H9 (cell line): ENCODE results near the gene TRAPPC2L. TPM values are rescaled to one million over a fixed set of nuclear protein-coding genes. Genes with fewer than 3 reads are reported as not detected.

Experiments
- DNase-seq: peaks from one replicate; pipeline ENCODE4 v3.0.0-alpha.2; 2017
- H2AFZ ChIP-seq: one replicate; pipeline ENCODE4 v1.6.1; 2013; ENCODE audit warnings: mild to moderate bottlenecking, low read length, control low read depth, moderate library complexity
- H2AK5ac ChIP-seq: 2 replicates; pipeline ENCODE4 v1.6.1; 2013; ENCODE audit warnings: low read length, control low read depth, mixed read lengths; ENCODE audit not compliant: insufficient read length
- H2BK120ac ChIP-seq: one replicate; pipeline ENCODE4 v1.6.1; 2013; ENCODE audit warnings: low read depth, mild to moderate bottlenecking, low read length, control low read depth, inconsistent platforms; ENCODE audit not compliant: poor library complexity, severe bottlenecking
- H2BK12ac ChIP-seq: 2 replicates; pipeline ENCODE4 v1.6.1; 2013; ENCODE audit warnings: low read length, control low read depth, mixed read lengths, low read depth; ENCODE audit not compliant: insufficient read length
- H2BK15ac ChIP-seq: 2 replicates; pipeline ENCODE4 v1.6.1; 2013; ENCODE audit warnings: low read depth, low read length, control low read depth
- H2BK20ac ChIP-seq: one replicate; pipeline ENCODE4 v1.6.1; 2013; ENCODE audit warnings: low read depth, mild to moderate bottlenecking, low read length, control low read depth, inconsistent platforms; ENCODE audit not compliant: poor library complexity, severe bottlenecking
- H2BK5ac ChIP-seq: 2 replicates; pipeline ENCODE4 v1.6.1; 2013; ENCODE audit warnings: low read length, control low read depth, mixed read lengths; ENCODE audit not compliant: insufficient read length
- H3K14ac ChIP-seq: 2 replicates; pipeline ENCODE4 v1.6.1; 2013; ENCODE audit warnings: low read length, control low read depth; ENCODE audit not compliant: insufficient read depth
- H3K18ac ChIP-seq: 2 replicates; pipeline ENCODE4 v1.6.1; 2013; ENCODE audit warnings: low read depth, mild to moderate bottlenecking, mixed read lengths, low read length, control low read depth; ENCODE audit not compliant: insufficient read length
- H3K23ac ChIP-seq: 2 replicates; pipeline ENCODE4 v1.6.1; 2013; ENCODE audit warnings: low read length, control low read depth, mixed read lengths, low read depth; ENCODE audit not compliant: insufficient read length
- H3K23me2 ChIP-seq: 2 replicates; pipeline ENCODE4 v1.6.1; 2013; ENCODE audit warnings: low read depth, mild to moderate bottlenecking, mixed read lengths, low read length, control low read depth; ENCODE audit not compliant: insufficient read length, poor library complexity, severe bottlenecking
- H3K27ac ChIP-seq: 2 replicates; pipeline ENCODE4 v1.5.1; 2013; ENCODE audit warnings: low read length, control low read depth, mixed read lengths, low read depth; ENCODE audit not compliant: insufficient read length
- H3K27me3 ChIP-seq: 2 replicates; pipeline ENCODE4 v1.6.1; 2013; ENCODE audit warnings: low read length, control low read depth, inconsistent platforms; ENCODE audit not compliant: insufficient read depth
- H3K4ac ChIP-seq: 2 replicates; pipeline ENCODE4 v1.6.1; 2013; ENCODE audit warnings: low read depth, mild to moderate bottlenecking, control low read depth, inconsistent platforms, low read length, moderate library complexity
- H3K4me1 ChIP-seq: 2 replicates; pipeline ENCODE4 v1.6.1; 2013; ENCODE audit warnings: low read length, control low read depth, inconsistent platforms; ENCODE audit not compliant: insufficient read depth
- H3K4me2 ChIP-seq: 2 replicates; pipeline ENCODE4 v1.6.1; 2013; ENCODE audit warnings: low read length, control low read depth, mixed read lengths; ENCODE audit not compliant: insufficient read length, insufficient read depth
- H3K56ac ChIP-seq: 2 replicates; pipeline ENCODE4 v1.6.1; 2013; ENCODE audit warnings: low read depth, mild to moderate bottlenecking, mixed read lengths, low read length, control low read depth; ENCODE audit not compliant: insufficient read length
- H3K79me1 ChIP-seq: 2 replicates; pipeline ENCODE4 v1.6.1; 2013; ENCODE audit warnings: low read depth, mild to moderate bottlenecking, moderate library complexity, low read length, control low read depth, inconsistent platforms; ENCODE audit not compliant: insufficient read depth, poor library complexity, severe bottlenecking
- H3K79me2 ChIP-seq: 2 replicates; pipeline ENCODE4 v1.6.1; 2013; ENCODE audit warnings: low read length, control low read depth, inconsistent platforms; ENCODE audit not compliant: insufficient read depth
- H3K9ac ChIP-seq: 2 replicates; pipeline ENCODE4 v1.6.1; 2013; ENCODE audit warnings: low read length, control low read depth, mixed read lengths; ENCODE audit not compliant: insufficient read length; ENCODE audit errors: extremely low read depth
- H3K9me3 ChIP-seq: one replicate; pipeline ENCODE4 v1.6.1; 2013; ENCODE audit warnings: low read depth, low read length, inconsistent platforms; ENCODE audit not compliant: control insufficient read depth
- H3T11ph ChIP-seq: one replicate; pipeline ENCODE4 v1.6.1; 2013; ENCODE audit warnings: mild to moderate bottlenecking, low read length, control low read depth, inconsistent platforms
- H4K20me1 ChIP-seq: one replicate; pipeline ENCODE4 v1.6.1; 2013; ENCODE audit not compliant: control insufficient read depth, insufficient read length, insufficient read depth
- H4K5ac ChIP-seq: 2 replicates; pipeline ENCODE4 v1.6.1; 2013; ENCODE audit warnings: low read depth, mild to moderate bottlenecking, mixed read lengths, low read length, control low read depth; ENCODE audit not compliant: insufficient read length
- H4K8ac ChIP-seq: replicated peaks from 2 replicates; pipeline ENCODE4 v1.6.1; 2013; ENCODE audit warnings: low read length, control low read depth, mixed read lengths, low read depth; ENCODE audit not compliant: insufficient read length
- H4K91ac ChIP-seq: 2 replicates; pipeline ENCODE4 v1.6.1; 2013; ENCODE audit warnings: low read depth, mild to moderate bottlenecking, moderate library complexity, mixed read lengths, low read length, control low read depth; ENCODE audit not compliant: insufficient read length
- H3K27ac Mint-ChIP-seq, 3 experiments: 2 replicates in 2 of 3; 3 replicates in 1 of 3; pipeline ENCODE4 v1.8.0; 2020 to 2021; ENCODE audit warnings: mixed read lengths in 3 of 3, mild to moderate bottlenecking in 1 of 3, moderate library complexity in 1 of 3
- H3K27me3 Mint-ChIP-seq: 2 replicates; pipeline ENCODE4 v1.8.0; 2021; ENCODE audit warnings: low read depth, mild to moderate bottlenecking, moderate library complexity, mixed read lengths
- H3K36me3 Mint-ChIP-seq, 3 experiments: 2 replicates in 2 of 3; 3 replicates in 1 of 3; pipeline ENCODE4 v1.8.0; 2020 to 2021; ENCODE audit warnings: low read depth in 3 of 3, mixed read lengths in 3 of 3; ENCODE audit not compliant: insufficient read depth in 1 of 3
- H3K4me1 Mint-ChIP-seq, 2 experiments: 2 replicates each; pipeline ENCODE4 v1.8.0; 2020; ENCODE audit warnings: mixed read lengths in 2 of 2
- H3K4me3 Mint-ChIP-seq, 2 experiments: 2 replicates in 1 of 2; 3 replicates in 1 of 2; pipeline ENCODE4 v1.8.0; 2020 to 2021; ENCODE audit warnings: mild to moderate bottlenecking in 2 of 2, mixed read lengths in 2 of 2, moderate library complexity in 1 of 2
- H3K9me3 Mint-ChIP-seq, 2 experiments: 2 replicates in 1 of 2; 3 replicates in 1 of 2; pipeline ENCODE4 v1.8.0; 2020; ENCODE audit warnings: mild to moderate bottlenecking in 2 of 2, mixed read lengths in 2 of 2, moderate library complexity in 1 of 2
- whole genome bisulfite sequencing: extraction: QIAGEN DNeasy Blood & Tissue Kit; methylation state at CpG from one replicate; pipeline ENCODE4 v1.1.7; 2013; ENCODE audit warnings: missing lambda C conversion rate, low lambda C conversion rate, mixed read lengths; ENCODE audit not compliant: insufficient read length; ENCODE audit errors: extremely low coverage; 5-methylcytosine and 5-hydroxymethylcytosine counted together
- total RNA-seq: library from RNA; stranded (reverse); gene quantifications from 2 replicates; pipeline ENCODE4 v1.2.1, GENCODE V29; 2021
- TF ChIP-seq, protein P1 (sequence below): fragments of 200-600 bp; sonication (generic); conservative IDR thresholded peaks from 3 replicates; pipeline ENCODE4 v1.8.0; 2021; ENCODE audit warnings: antibody characterized with exemption, mild to moderate bottlenecking

Gene TRAPPC2L
- total RNA-seq, 1 experiment from 2014 or later, result 90.3 TPM

GRCh38 chr16:88909431-88910210 is 52.7 kb downstream of the TRAPPC2L start:
- Histone ChIP-seq H4K91ac (no peak overlapping the region), H4K5ac (no peak overlapping the region), H3K4me2 (no peak overlapping the region), H3K56ac (no peak overlapping the region), H3K14ac (no peak overlapping the region; the same call in 1 of the 2 replicates), H3T11ph (no peak overlapping the region), H2BK120ac (no peak overlapping the region), H2BK12ac (no peak overlapping the region), H3K27me3 (no peaks in the 10 kb centered on the region), H3K23me2 (no peaks in the 10 kb centered on the region), H4K8ac (no peak overlapping the region), H3K9ac (no peak overlapping the region), H3K9me3 (no peaks in the 10 kb centered on the region), H2BK15ac (no peak overlapping the region), H3K79me1 (no peaks in the 10 kb centered on the region), H3K79me2 (no peaks in the 10 kb centered on the region), H2AFZ (no peak overlapping the region), H2BK20ac (no peak overlapping the region), H3K4ac (no peak overlapping the region), H2BK5ac (no peak overlapping the region), H4K20me1 (no peaks in the 10 kb centered on the region), H3K23ac (no peak overlapping the region), H3K27ac (no peak overlapping the region), H3K4me1 (no peaks in the 10 kb centered on the region), H2AK5ac (no peak overlapping the region), H3K18ac (no peak overlapping the region)
- TF ChIP-seq, protein P1, sequence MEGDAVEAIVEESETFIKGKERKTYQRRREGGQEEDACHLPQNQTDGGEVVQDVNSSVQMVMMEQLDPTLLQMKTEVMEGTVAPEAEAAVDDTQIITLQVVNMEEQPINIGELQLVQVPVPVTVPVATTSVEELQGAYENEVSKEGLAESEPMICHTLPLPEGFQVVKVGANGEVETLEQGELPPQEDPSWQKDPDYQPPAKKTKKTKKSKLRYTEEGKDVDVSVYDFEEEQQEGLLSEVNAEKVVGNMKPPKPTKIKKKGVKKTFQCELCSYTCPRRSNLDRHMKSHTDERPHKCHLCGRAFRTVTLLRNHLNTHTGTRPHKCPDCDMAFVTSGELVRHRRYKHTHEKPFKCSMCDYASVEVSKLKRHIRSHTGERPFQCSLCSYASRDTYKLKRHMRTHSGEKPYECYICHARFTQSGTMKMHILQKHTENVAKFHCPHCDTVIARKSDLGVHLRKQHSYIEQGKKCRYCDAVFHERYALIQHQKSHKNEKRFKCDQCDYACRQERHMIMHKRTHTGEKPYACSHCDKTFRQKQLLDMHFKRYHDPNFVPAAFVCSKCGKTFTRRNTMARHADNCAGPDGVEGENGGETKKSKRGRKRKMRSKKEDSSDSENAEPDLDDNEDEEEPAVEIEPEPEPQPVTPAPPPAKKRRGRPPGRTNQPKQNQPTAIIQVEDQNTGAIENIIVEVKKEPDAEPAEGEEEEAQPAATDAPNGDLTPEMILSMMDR, result no peak
- Mint-ChIP-seq H3K4me1 (peaks cover 6 to 19% of the 10 kb centered on the region in 2 experiments; a peak in 3 of 4 replicates), H3K27ac (0 out of 7 replicates have a peak overlapping the region, but pooled peaks of 1 of the 3 experiments have one; percentile 61), H3K36me3 (no peaks in the 10 kb centered on the region), H3K27me3 (no peaks in the 10 kb centered on the region; the same call in none of the 2 replicates), H3K4me3 (no peak overlapping the region), H3K9me3 (peaks cover 0 to 4% of the 10 kb centered on the region in 2 experiments; a peak in 2 of 5 replicates)
- no peak for DNase-seq
- WGBS, result no CpG with 5 or more reads among the region's 44 CpGs
